Hepatocyte (in vitro differentiated cells): ENCODE results near the gene RPL14. TPM values are rescaled to one million over a fixed set of nuclear protein-coding genes. Genes with fewer than 3 reads are reported as not detected.
A peak's percentile ranks its signal among the peaks of the same experiment; 100 is the strongest.
"Not testable (repeated sequence)": the region's sequence is repeated elsewhere in the genome, so short reads cannot be mapped to it uniquely, and the experiment has no call there.

Source experiments
- DNase-seq: peaks from one replicate; pipeline ENCODE4 v3.0.0-alpha.2; 2016; ENCODE audit warnings: low spot score
- H2AFZ ChIP-seq: fragments of 200-600 bp; sonication (generic); 2 replicates; pipeline ENCODE4 v1.6.0; 2016; ENCODE audit warnings: antibody characterized with exemption, mild to moderate bottlenecking
- H3K27ac ChIP-seq: fragments of 200-600 bp; sonication (generic); 2 replicates; pipeline ENCODE4 v1.5.1; 2016; ENCODE audit warnings: mild to moderate bottlenecking
- H3K27me3 ChIP-seq: fragments of 200-600 bp; sonication (generic); 2 replicates; pipeline ENCODE4 v1.6.1; 2016
- H3K36me3 ChIP-seq: fragments of 200-600 bp; sonication (generic); replicated peaks from 2 replicates; pipeline ENCODE4 v1.5.1; 2016; ENCODE audit warnings: low read depth; ENCODE audit not compliant: insufficient read depth
- H3K4me1 ChIP-seq: fragments of 200-600 bp; sonication (generic); 2 replicates; pipeline ENCODE4 v1.5.1; 2016; ENCODE audit warnings: mild to moderate bottlenecking, moderate library complexity; ENCODE audit not compliant: insufficient read depth
- H3K4me2 ChIP-seq: fragments of 200-600 bp; sonication (generic); 2 replicates; pipeline ENCODE4 v1.6.0; 2016
- H3K4me3 ChIP-seq: fragments of 200-600 bp; sonication (generic); 2 replicates; pipeline ENCODE4 v1.5.1; 2016; ENCODE audit warnings: mild to moderate bottlenecking
- H3K79me2 ChIP-seq: fragments of 200-600 bp; sonication (generic); 2 replicates; pipeline ENCODE4 v1.6.0; 2017; ENCODE audit warnings: mild to moderate bottlenecking
- H3K9me2 ChIP-seq: fragments of 200-600 bp; sonication (generic); replicated peaks from 2 replicates; pipeline ENCODE4 v1.6.0; 2017; ENCODE audit warnings: mild to moderate bottlenecking; ENCODE audit not compliant: insufficient read depth
- H3K9me3 ChIP-seq: fragments of 200-600 bp; sonication (generic); 2 replicates; pipeline ENCODE4 v1.5.1; 2016; ENCODE audit warnings: low read depth, mild to moderate bottlenecking
- H4K20me1 ChIP-seq: fragments of 200-600 bp; sonication (generic); 2 replicates; pipeline ENCODE4 v1.6.0; 2016; ENCODE audit warnings: mild to moderate bottlenecking; ENCODE audit not compliant: insufficient read depth, poor library complexity, severe bottlenecking
- EZH2 ChIP-seq: fragments of 200-600 bp; sonication (generic); IDR thresholded peaks from 2 replicates; pipeline ENCODE4 v1.6.1; 2016; ENCODE audit warnings: antibody characterized with exemption, mild to moderate bottlenecking, borderline replicate concordance
- EZH2phosphoT487 ChIP-seq: fragments of 200-600 bp; sonication (generic); IDR thresholded peaks from one replicate; pipeline ENCODE4 v1.6.1; 2018; ENCODE audit warnings: antibody characterized with exemption, mild to moderate bottlenecking, low read depth, moderate library complexity; ENCODE audit not compliant: unreplicated experiment, severe bottlenecking
- WGBS: methylation state at CpG from one replicate; pipeline ENCODE4 v1.1.6; 2016; ENCODE audit warnings: low lambda C conversion rate; ENCODE audit errors: missing lambda C conversion rate; 5-methylcytosine and 5-hydroxymethylcytosine counted together
- polyA plus RNA-seq: library from polyadenylated mRNA; unstranded; fragments of >200 nt; fragmentation: Nextera tagmentation; extraction: Ambion mirVana; gene quantifications from 2 replicates; pipeline ENCODE4 v1.2.1, GENCODE V29; 2016
- total RNA-seq: library from RNA; depleted of rRNA; stranded (reverse); fragments of >200 nt; gene quantifications from 2 replicates; pipeline ENCODE4 v1.2.3, GENCODE V29; 2014
- TF ChIP-seq, protein P1 (sequence below): fragments of 200-600 bp; sonication (generic); IDR thresholded peaks from 2 replicates; pipeline ENCODE4 v1.5.1; 2016; ENCODE audit warnings: antibody characterized with exemption, mild to moderate bottlenecking; ENCODE audit not compliant: poor library complexity

Gene RPL14
- total and polyA plus RNA-seq, 2 experiments from 2014 or later = 395 to 492 TPM

DNA sequence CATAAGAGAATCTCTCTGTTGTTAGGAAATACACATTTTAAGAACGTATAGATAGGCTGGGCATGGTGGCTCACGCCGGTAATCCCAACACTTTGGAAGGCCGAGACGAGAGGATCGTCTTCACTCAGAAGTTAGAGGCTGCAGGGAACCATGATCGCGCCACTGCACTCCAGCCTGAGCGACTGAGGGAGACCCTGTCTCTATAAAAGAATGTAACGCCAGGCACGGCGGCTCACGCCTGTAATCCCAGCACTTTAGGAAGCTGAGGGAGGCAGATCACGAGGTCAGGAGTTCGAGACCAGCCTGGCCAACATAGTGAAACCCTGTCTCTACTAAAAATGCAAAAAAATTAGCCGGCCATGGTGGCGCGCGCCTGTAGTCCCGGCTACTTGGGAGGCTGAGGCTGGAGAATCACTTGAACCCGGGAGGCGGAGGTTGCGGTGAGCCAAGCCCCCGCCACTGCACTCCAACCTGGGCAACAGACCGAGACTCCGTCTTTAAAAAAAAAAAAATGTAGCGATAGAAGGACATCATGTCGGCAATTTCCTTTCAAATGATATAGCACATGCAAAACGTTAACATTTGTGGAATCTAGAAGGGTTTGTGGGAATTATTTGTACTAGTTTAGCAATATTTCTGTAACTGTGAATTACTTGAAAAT, 730 bp upstream of the RPL14 start:
- peak overlapping the region; percentile 77 for H3K4me2 ChIP-seq
- peak overlapping the region; percentile 52 for H2AFZ ChIP-seq
- TF ChIP-seq, protein P1, sequence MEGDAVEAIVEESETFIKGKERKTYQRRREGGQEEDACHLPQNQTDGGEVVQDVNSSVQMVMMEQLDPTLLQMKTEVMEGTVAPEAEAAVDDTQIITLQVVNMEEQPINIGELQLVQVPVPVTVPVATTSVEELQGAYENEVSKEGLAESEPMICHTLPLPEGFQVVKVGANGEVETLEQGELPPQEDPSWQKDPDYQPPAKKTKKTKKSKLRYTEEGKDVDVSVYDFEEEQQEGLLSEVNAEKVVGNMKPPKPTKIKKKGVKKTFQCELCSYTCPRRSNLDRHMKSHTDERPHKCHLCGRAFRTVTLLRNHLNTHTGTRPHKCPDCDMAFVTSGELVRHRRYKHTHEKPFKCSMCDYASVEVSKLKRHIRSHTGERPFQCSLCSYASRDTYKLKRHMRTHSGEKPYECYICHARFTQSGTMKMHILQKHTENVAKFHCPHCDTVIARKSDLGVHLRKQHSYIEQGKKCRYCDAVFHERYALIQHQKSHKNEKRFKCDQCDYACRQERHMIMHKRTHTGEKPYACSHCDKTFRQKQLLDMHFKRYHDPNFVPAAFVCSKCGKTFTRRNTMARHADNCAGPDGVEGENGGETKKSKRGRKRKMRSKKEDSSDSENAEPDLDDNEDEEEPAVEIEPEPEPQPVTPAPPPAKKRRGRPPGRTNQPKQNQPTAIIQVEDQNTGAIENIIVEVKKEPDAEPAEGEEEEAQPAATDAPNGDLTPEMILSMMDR = no peak
- TF ChIP-seq EZH2phosphoT487 (no peak), EZH2 (no peak)
- 75% methylated on average over 26 of the region's 29 CpGs for WGBS
- H3K9me3 ChIP-seq = no peaks in the 10 kb centered on the region
- H3K27ac ChIP-seq = peak overlapping the region; percentile 86
- H3K4me3 ChIP-seq = peak overlapping the region; percentile 25
- H3K36me3 ChIP-seq = no peaks in the 10 kb centered on the region
- peaks cover 31% of the 10 kb centered on the region for H4K20me1 ChIP-seq
- H3K27me3 ChIP-seq = no peaks in the 10 kb centered on the region
- no peak for DNase-seq
- H3K79me2 ChIP-seq = peaks cover 36% of the 10 kb centered on the region
- H3K9me2 ChIP-seq = no peaks in the 10 kb centered on the region
- H3K4me1 ChIP-seq = peaks cover 27% of the 10 kb centered on the region

DNA sequence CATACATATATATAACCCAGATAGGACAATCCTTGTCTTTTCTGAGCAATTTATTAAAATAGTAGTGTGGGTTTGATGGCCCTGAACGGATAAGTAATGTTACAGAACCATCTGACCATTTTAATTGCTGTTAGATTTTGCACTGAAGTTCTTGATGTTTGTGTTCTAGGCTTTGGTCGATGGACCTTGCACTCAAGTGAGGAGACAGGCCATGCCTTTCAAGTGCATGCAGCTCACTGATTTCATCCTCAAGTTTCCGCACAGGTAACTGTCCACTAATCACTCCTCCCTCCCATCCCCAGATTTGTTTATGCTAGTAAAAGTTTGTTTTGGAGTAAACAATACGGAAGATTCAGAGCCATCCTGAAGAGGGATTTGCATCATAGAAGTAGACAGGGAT, 1.3 kb downstream of the RPL14 start:
- DNase-seq = no peak
- no peaks in the 10 kb centered on the region for H3K27me3 ChIP-seq
- 79% methylated on average over 4 of the region's 4 CpGs for WGBS
- H3K9me3 ChIP-seq = no peaks in the 10 kb centered on the region
- peaks cover 20% of the 10 kb centered on the region for H3K4me1 ChIP-seq
- H3K9me2 ChIP-seq = no peaks in the 10 kb centered on the region
- H3K4me3 ChIP-seq = peak overlapping the region; percentile 92
- peaks cover 37% of the 10 kb centered on the region for H3K79me2 ChIP-seq
- H3K4me2 ChIP-seq = peak overlapping the region; percentile 90
- no peak overlapping the region for H3K27ac ChIP-seq
- no peak overlapping the region for H2AFZ ChIP-seq
- no peaks in the 10 kb centered on the region for H3K36me3 ChIP-seq
- TF ChIP-seq, protein P1 = no peak
- peaks cover 31% of the 10 kb centered on the region for H4K20me1 ChIP-seq

DNA sequence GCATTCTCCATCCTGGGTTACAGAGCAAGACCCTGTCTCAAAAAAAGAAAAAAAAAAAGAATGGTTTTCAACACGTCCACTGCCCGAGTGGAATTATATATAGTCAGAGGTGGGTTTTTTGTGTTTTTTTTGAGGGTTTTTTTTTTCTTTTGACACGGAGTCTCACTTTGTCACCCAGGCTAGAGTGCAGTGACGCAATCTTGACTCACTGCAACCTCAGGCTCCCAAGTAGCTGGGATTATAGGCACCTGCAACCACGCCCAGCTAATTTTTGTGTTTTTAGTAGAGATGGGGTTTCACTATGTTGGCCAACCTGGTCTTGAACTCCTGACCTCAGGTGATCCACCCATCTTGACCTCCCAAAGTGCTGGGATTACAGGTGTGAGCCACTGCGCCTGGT, 3.3 kb downstream of the RPL14 start:
- H3K27me3 ChIP-seq, H3K36me3 ChIP-seq, H3K9me3 ChIP-seq, H3K4me3 ChIP-seq, H3K27ac ChIP-seq, DNase-seq, H3K4me2 ChIP-seq, H2AFZ ChIP-seq, H3K9me2 ChIP-seq: not testable (repeated sequence)
- WGBS = 98% methylated on average over 6 of the region's 6 CpGs
- Histone ChIP-seq H3K4me1 (peaks cover 13% of the 10 kb centered on the region), H3K79me2 (peaks cover 37% of the 10 kb centered on the region), H4K20me1 (peaks cover 31% of the 10 kb centered on the region)

DNA sequence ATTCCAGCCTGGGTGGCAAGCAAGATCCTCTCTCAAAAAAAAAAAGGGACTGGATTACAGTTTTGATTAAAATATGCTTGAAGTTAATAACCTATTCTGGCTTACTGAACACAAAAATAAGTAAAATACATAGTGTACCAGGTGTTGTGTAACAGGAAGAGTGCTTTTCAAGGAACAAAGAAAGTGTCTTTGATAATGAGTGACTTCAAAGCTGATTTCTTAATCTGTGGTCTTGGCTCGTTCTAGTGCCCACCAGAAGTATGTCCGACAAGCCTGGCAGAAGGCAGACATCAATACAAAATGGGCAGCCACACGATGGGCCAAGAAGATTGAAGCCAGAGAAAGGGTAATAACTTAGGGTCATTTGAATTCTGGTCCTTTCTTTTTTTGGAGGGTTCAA, 4.0 kb downstream of the RPL14 start:
- Histone ChIP-seq H4K20me1 (peaks cover 31% of the 10 kb centered on the region), H3K27ac (no peak overlapping the region), H2AFZ (no peak overlapping the region), H3K4me2 (no peak overlapping the region), H3K36me3 (no peaks in the 10 kb centered on the region), H3K27me3 (no peaks in the 10 kb centered on the region), H3K79me2 (peaks cover 35% of the 10 kb centered on the region), H3K4me1 (peaks cover 13% of the 10 kb centered on the region), H3K9me3 (no peaks in the 10 kb centered on the region), H3K9me2 (no peaks in the 10 kb centered on the region), H3K4me3 (no peak overlapping the region)
- WGBS = 91% methylated on average over 3 of the region's 3 CpGs
- no peak for TF ChIP-seq EZH2
- TF ChIP-seq EZH2phosphoT487 = no peak
- TF ChIP-seq, protein P1 = no peak
- no peak for DNase-seq

DNA sequence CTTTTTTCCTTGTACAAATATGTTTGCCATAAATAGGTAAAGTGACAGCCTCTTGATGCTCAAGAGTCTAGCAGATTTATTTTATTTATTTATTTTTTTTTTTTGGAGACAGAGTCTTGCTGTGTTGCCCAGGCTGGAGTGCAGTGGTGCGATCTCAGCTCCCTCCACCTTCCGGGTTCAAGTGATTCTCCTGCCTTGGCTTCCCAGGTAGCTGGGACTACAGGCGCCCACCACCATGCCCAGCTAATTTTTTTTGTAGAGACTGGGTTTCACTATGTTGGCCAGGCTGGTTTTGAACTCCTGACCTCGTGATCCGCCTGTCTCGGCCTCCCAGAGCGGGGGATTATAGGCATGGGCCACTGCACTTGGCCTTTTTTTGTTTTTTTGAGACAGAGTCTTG, 5.7 kb downstream of the RPL14 start:
- H3K79me2 ChIP-seq = peaks cover 27% of the 10 kb centered on the region
- DNase-seq, H3K4me3 ChIP-seq, H2AFZ ChIP-seq, H3K36me3 ChIP-seq, H3K9me2 ChIP-seq, H3K27ac ChIP-seq, H3K9me3 ChIP-seq, H3K4me2 ChIP-seq, H3K27me3 ChIP-seq: not testable (repeated sequence)
- H3K4me1 ChIP-seq = peaks cover 13% of the 10 kb centered on the region
- 92% methylated on average over 7 of the region's 7 CpGs for WGBS
- peaks cover 30% of the 10 kb centered on the region for H4K20me1 ChIP-seq
